T-helper 1 cell (primary cell): Measurements from ENCODE around the gene RNF141.
A peak's percentile ranks its signal among the peaks of the same experiment; 100 is the strongest.

Source experiments
- DNase-seq, 5 donors: peaks; one replicate each; pipeline ENCODE4 v3.0.0-alpha.2; 2012 to 2020
- total RNA-seq, 4 donors: gene quantifications; one replicate each; lab custom pipeline; 2026; lab: John Stamatoyannopoulos, UW

The RNF141 gene, protein sequence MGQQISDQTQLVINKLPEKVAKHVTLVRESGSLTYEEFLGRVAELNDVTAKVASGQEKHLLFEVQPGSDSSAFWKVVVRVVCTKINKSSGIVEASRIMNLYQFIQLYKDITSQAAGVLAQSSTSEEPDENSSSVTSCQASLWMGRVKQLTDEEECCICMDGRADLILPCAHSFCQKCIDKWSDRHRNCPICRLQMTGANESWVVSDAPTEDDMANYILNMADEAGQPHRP
- 15.1 to 21.2 (median 19.7) reads per million in 4 donors for total RNA-seq

DNA sequence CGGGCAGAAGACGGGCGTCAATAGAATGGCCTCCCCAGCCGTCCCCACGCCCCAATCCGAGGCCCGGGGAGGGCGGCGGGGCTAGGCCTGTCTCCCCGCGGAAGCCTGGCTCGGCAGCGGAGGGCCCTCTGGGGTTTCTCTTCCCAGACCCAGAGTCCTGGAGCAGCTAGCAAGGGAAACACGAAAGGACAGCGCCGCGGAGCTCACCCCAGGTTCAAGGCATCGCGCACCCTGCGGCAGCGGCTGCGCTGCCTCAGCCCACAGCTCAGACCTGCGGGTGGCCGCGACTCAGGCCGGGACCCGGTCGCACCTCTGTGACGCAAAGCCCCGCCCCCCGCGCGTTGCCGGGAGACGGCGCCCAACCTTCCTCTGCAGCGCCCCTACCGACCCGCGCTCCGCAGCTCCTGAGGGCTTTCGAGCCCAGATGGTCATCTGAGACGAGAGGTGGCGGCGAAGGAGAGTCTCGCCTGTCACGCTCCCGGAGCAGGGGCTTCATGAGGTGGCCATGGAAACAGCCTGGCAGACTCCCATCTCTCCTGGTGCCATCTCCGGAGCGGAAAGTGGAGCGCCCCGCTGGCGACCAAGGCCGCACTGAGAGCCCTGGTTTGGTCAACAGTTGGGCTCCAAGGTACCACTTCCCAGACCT lies at the start of gene RNF141:
Gene RNF141 (minus strand): TSS at position 273 of the 646 bp plus-strand sequence. CDS start 7,029 bp downstream, outside the sequence.
- DNase-seq, result peak; percentile 81 to 92 (median 90)

DNA sequence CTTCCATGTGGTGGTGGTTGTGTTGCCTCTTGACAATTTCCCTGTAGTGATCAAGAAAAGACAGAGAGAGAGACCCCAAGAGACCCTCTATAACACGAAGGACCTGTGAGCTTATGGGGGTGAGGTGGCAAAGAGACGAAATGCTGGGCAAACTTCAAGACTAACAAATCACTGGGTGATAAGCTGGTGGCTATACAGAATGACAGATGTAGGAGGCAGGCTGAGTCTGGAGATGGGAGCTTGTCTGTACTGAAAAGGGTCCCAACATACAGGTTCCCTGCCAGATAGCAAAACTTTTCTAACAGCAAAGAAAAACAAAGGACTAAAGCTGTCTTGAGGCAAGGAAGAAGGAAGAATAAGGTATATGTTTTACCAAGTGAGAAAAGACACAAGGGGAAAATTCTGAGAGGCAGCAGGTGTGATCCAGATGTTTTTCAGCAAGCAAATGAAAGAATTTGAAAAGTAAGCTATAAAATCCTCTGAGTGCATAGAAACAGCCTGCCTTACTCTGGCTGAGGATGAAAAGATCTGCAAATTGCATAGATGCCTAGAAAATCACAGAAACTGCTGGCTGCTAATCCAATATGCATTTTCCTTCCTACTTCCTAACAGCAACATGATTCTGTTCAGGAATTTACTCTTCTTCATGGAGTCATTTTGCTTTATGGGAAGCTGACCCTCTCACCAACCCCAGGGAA lies 49.4 kb upstream of the RNF141 start:
- no peak for DNase-seq

- DNase-seq, result peak in 1 of 5 donors; percentile 54
Observed at GRCh38 chr11:10588904-10589303, 47.9 kb upstream of the RNF141 start.

DNA sequence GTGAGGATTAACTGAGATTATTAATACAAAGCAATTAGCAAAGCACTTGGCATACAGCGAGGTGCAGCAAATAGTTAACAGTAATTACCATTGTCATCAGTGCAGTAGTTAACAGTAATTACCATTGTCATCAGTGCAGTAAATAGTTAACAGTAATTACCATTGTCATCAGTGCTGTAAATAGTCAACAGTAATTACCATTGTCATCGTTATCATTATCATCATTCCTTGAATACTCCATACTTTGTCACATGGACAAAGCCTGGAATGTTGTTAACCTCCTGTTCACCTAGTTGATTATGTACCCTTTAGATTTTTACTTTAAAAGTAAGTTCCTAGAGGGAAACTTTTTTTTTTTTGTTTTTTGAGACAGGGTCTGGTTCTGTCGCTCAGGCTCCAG lies 47.0 kb upstream of the RNF141 start:
- no peak for DNase-seq

GRCh38 chr11:10587388-10587787 lies 46.4 kb upstream of the RNF141 start:
- no peak for DNase-seq

GRCh38 chr11:10584071-10584501 lies 43.1 kb upstream of the RNF141 start:
- DNase-seq, result no peak

DNA sequence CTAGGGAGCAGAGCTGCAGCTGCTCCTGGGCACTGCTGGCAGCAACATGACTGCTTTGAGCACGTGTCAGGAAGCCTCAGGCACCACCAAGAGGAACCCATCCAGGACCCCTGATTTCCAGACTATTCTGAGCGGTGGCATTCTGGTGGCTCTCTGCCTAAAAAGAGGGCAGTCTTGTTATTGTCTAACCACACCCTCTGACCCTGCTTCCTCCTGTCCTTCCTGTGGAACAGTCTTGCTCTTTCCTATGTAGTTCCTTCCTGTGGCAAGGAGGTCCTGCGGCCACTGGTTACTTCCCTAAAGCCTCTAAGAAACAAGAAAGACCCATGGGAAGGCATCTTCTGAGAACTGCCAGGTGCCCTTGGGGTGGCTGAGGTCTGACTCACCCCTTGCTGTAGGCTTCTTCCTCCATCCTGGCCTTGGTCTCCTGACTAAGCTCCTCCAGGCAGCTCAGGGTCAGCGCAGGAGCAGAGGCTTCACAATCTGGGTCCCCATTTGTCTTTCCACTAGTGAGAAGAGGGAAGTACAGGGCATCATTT lies 40.6 kb upstream of the RNF141 start:
- no peak for DNase-seq

- DNase-seq, result no peak
Observed at GRCh38 chr11:10580623-10581022, 39.6 kb upstream of the RNF141 start.

DNA sequence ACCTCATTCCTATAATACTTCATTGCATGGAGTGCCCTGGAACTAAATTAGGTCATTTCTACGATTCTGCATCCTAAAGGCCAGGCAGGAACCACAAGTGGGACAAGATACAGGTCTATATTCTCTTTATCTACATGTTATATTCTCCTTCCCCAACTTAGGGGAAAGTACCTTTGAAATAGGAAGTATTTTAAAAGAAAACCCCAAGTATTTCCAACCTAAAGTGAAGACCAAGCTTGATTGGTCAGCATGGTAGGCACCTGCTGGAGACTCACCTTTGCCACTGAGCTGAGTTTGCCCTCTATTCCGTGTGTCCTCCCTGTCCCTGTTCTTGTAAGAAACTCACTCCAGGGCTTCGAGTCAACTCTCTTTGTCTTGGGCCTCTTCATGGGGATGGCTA lies 38.7 kb upstream of the RNF141 start:
- no peak for DNase-seq

DNA sequence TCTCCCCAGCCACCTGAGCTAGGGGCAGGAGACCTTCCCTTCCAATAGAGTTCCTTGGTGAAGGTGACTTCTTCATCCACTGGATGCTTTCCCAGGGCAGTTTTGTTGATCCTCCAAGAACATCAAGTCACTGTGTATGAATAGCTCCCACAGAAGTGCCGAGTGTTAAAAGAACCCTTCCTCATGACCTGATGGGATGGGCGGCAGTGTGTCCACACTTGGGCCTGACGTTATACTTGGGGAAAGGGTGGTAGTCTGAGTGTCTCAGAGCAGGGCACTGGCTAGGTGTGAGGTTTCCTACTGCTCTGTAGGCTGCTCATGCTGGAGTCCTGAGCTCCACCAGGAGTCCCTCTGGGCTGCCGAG lies 35.0 kb upstream of the RNF141 start:
- no peak for DNase-seq

- no peak for DNase-seq
Observed at GRCh38 chr11:10575346-10576034, 34.5 kb upstream of the RNF141 start.

GRCh38 chr11:10573556-10573955 lies 32.6 kb upstream of the RNF141 start:
- DNase-seq, result no peak

- DNase-seq, result no peak
Observed at GRCh38 chr11:10573028-10573427, 32.0 kb upstream of the RNF141 start.

DNA sequence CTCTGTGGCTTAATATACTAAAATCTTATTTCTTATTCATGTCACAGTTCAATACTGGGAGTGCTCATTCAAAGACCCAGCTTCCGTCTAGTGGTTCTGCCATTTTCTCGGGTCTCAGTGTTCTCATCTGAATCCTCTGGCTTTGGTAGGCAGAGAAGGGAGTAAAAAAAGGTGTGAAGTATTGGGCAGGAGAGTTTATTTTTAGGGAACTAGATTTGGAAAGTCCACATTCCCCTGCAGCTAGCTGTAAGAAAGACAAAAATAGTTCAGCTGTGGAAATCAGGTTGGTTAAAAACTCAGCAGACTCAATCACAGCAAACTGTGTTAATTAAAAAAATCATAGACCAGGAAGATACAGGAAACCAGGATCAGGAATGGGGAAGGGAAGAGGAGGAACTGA lies 31.5 kb upstream of the RNF141 start:
- DNase-seq, result no peak

- no peak for DNase-seq
Observed at GRCh38 chr11:10568486-10568941, 27.5 kb upstream of the RNF141 start, which contains the start of gene LYVE1. TSS of gene LYVE1 (minus strand) at chr11:10568665. CDS start at chr11:10568532, 133 bp downstream.

DNA sequence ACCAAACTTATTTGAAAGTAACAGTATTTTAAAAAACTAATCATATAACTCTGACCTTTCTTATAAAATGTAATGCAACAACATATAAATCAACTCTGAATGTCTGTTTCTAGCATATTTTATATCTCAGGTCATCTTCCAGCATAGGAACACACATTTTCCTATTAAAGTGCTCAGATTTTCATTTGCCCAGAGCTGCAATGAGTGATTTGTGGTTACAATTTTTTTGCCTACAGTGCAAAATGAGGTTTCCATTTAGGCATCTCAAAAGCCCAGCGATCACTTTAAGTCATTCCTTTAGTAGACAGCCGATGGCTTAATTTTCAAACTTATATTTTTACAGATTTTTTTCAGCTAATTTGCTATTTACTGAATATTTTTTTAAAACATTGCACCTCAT lies 26.5 kb upstream of the RNF141 start:
- no peak for DNase-seq

DNA sequence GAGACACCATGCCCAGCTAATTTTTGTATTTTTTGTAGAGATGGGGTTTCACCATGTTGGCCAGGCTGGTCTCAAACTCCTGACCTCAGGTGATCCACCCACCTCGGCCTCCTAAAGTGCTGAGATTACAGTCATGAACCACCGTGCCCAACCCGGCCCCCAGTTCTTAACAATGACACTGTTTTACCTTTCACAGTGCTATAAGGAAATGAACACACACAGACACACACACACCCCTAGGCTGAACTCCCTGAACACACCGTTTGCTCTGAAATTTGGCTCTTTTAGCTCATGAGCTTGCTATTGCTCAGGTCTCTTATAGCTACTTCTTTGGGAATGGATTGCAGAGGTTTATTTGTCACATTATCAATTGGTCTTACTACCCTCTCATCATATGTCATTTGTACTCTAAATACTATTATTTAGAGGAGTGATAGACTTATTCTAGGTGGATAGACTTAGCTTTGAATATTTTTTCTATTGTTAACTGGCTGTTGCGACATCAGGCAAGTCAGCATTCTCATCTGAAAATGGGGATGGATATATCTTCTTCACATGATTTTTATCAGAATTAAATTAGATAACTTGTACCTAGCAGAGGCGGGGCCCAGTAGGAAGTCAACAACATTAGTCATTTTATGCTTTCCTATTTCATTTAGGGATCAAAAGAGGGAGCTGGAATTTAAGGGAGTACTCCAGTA lies 25.4 kb upstream of the RNF141 start:
- no peak for DNase-seq

GRCh38 chr11:10565493-10565892 lies 24.5 kb upstream of the RNF141 start:
- DNase-seq, result no peak

DNA sequence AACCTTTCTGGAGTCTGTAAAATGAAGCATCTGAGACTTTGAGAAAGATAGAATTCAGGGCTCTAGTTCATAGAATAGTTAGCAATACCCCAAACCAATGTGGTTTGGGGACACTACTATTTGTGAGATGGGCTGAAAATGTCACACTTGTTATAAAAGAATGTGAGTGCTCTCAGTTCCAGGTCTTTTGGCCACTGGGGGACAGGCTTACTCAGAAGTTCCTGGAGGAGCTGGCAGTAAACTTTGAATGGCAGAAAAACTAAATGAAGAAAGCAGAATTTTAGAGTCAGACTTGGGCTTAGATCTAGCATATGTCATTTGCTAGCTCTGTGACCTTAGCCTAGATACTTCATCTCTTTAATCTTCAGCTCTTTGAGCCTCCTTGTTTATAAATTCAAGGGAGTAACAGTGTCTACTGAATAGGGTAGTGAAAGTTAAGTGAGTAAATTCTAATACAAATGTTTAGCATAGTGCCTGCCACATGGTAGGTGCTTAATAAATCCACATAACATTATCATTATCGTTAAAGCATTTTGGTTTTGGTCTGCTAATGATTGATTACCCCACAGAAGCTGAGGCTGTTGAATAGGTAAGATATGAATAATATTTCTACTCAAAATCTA lies 23.8 kb upstream of the RNF141 start:
- no peak for DNase-seq

- DNase-seq, result no peak
Observed at GRCh38 chr11:10564030-10564429, 23.0 kb upstream of the RNF141 start.

DNA sequence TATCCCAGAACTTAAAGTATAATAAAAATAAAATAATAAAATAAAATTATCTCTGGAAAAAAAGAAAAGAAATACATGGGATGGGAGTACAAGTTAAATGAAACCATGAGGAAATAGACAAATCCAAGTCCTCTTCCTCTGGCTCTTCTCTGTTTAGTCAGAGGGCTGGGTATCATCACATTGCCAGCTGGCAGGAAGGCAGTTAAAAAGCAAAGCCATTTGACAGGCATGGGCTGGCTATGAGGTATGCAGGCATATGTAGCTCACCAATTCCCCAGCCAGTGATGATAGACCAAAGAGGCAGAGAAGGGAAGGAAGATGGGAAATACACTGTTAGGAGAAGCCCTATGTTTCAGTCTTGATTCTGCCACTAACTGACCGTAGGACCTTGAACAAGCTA lies 21.0 kb upstream of the RNF141 start:
- DNase-seq, result no peak
